H1 (cell line): ENCODE measurements around the gene TRIM27.

ENCODE experiments used
- ATF3 ChIP-seq: IDR thresholded peaks from 2 replicates; pipeline ENCODE4 v1.6.1; 2011; ENCODE audit warnings: low read depth, mild to moderate bottlenecking, low read length; ENCODE audit not compliant: insufficient read depth
- KDM5A ChIP-seq: fragments of 200-600 bp; IDR thresholded peaks from 2 replicates; pipeline ENCODE4 v1.7.1; 2012; ENCODE audit warnings: mild to moderate bottlenecking, low read length, inconsistent platforms, mixed read lengths
- POLR2A ChIP-seq, 2 experiments: IDR thresholded peaks; 1 replicate in 1 of 2; 2 replicates in 1 of 2; pipeline ENCODE4 v1.6.1; 2011; ENCODE audit warnings: low read depth in 2 of 2, low read length in 2 of 2, mild to moderate bottlenecking in 2 of 2; ENCODE audit errors: control extremely low read depth in 1 of 2
- POLR2AphosphoS5 ChIP-seq: IDR thresholded peaks from 2 replicates; pipeline ENCODE4 v1.6.1; 2011; ENCODE audit warnings: low read depth, low read length
- RXRA ChIP-seq: IDR thresholded peaks from 2 replicates; pipeline ENCODE4 v1.6.1; 2011; ENCODE audit warnings: low read depth, mild to moderate bottlenecking, low read length, moderate library complexity; ENCODE audit not compliant: insufficient read depth
- SP2 ChIP-seq: IDR thresholded peaks from 2 replicates; pipeline ENCODE4 v1.6.1; 2012; ENCODE audit warnings: mild to moderate bottlenecking, low read length, inconsistent platforms
- SRF ChIP-seq: IDR thresholded peaks from 2 replicates; pipeline ENCODE4 v1.6.1; 2011; ENCODE audit warnings: mild to moderate bottlenecking, low read depth, low read length, moderate library complexity
- USF2 ChIP-seq: IDR thresholded peaks from 2 replicates; pipeline ENCODE4 v1.6.1; 2011; ENCODE audit warnings: low read length, improper control_type of control experiment
- YY1 ChIP-seq: IDR thresholded peaks from 2 replicates; pipeline ENCODE4 v1.6.1; 2011; ENCODE audit warnings: low read depth, mild to moderate bottlenecking, low read length
- TF ChIP-seq, protein P1 (sequence below), 3 experiments: IDR thresholded peaks; 1 replicate in 2 of 3; 2 replicates in 1 of 3; pipeline versions ENCODE4 v1.5.1 to v1.6.1; 2011; ENCODE audit warnings: low read length in 3 of 3, mild to moderate bottlenecking in 3 of 3, inconsistent platforms in 2 of 3, low read depth in 1 of 3, moderate library complexity in 1 of 3; ENCODE audit not compliant: insufficient read depth in 1 of 3; ENCODE audit errors: control extremely low read depth in 1 of 3

GRCh38 chr6:28940858-28941683 is 17.3 kb upstream of the TRIM27 start:
- TF ChIP-seq YY1 = peak; percentile 75
- no peak for TF ChIP-seq RXRA
- TF ChIP-seq, protein P1, sequence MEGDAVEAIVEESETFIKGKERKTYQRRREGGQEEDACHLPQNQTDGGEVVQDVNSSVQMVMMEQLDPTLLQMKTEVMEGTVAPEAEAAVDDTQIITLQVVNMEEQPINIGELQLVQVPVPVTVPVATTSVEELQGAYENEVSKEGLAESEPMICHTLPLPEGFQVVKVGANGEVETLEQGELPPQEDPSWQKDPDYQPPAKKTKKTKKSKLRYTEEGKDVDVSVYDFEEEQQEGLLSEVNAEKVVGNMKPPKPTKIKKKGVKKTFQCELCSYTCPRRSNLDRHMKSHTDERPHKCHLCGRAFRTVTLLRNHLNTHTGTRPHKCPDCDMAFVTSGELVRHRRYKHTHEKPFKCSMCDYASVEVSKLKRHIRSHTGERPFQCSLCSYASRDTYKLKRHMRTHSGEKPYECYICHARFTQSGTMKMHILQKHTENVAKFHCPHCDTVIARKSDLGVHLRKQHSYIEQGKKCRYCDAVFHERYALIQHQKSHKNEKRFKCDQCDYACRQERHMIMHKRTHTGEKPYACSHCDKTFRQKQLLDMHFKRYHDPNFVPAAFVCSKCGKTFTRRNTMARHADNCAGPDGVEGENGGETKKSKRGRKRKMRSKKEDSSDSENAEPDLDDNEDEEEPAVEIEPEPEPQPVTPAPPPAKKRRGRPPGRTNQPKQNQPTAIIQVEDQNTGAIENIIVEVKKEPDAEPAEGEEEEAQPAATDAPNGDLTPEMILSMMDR (IDR thresholded peaks at IDR 0.05; ENCODE audit: control extremely low read depth in 1 of 3, insufficient read depth in 1 of 3, low read depth in 1 of 3, low read length in 3 of 3) = no peak
- no peak for TF ChIP-seq SRF
- no peak for TF ChIP-seq POLR2A (IDR thresholded peaks at IDR 0.05; ENCODE audit: control extremely low read depth in 1 of 2, low read depth in 2 of 2, low read length in 2 of 2)
- no peak for TF ChIP-seq SP2
- no peak for TF ChIP-seq POLR2AphosphoS5
- TF ChIP-seq KDM5A = no peak
- no peak for TF ChIP-seq ATF3
- no peak for TF ChIP-seq USF2
